Keratinocyte (primary cell): ENCODE data around the gene MGAT1. TPM values are rescaled to one million over a fixed set of nuclear protein-coding genes. Genes with fewer than 3 reads are reported as not detected.

Experiments used
- DNase-seq: peaks from one replicate; pipeline ENCODE4 v3.0.0-alpha.2; 2011; ENCODE audit warnings: low read depth, missing footprints, low spot score
- FAIRE-seq: peaks from 2 replicates; lab custom pipeline; 2011; peaks lifted over from hg19 to GRCh38; lab: Jason Lieb, UNC
- H2AFZ ChIP-seq: 2 replicates; pipeline ENCODE4 v1.6.0; 2012; ENCODE audit warnings: low read length, control low read depth, inconsistent platforms; ENCODE audit not compliant: control insufficient read depth
- H3K27ac ChIP-seq: 2 replicates; pipeline ENCODE4 v1.5.1; 2011; ENCODE audit warnings: low read length; ENCODE audit not compliant: control insufficient read depth, insufficient read depth
- H3K27me3 ChIP-seq: 3 replicates; pipeline ENCODE4 v1.6.0; 2011; ENCODE audit warnings: low read length; ENCODE audit not compliant: control insufficient read depth, insufficient read depth; ENCODE audit errors: extremely low read depth
- H3K36me3 ChIP-seq, 2 experiments: 2 replicates in 1 of 2; 3 replicates in 1 of 2; pipeline ENCODE4 v1.5.1; 2011; ENCODE audit warnings: low read length in 2 of 2, mild to moderate bottlenecking in 1 of 2; ENCODE audit not compliant: control insufficient read depth in 2 of 2, insufficient read depth in 2 of 2; ENCODE audit errors: extremely low read depth in 1 of 2
- H3K4me1 ChIP-seq: 3 replicates; pipeline ENCODE4 v1.5.1; 2011; ENCODE audit warnings: low read length; ENCODE audit not compliant: control insufficient read depth, insufficient read depth; ENCODE audit errors: extremely low read depth
- H3K4me2 ChIP-seq: 3 replicates; pipeline ENCODE4 v1.6.0; 2011; ENCODE audit warnings: low read depth, low read length; ENCODE audit not compliant: control insufficient read depth, insufficient read depth; ENCODE audit errors: extremely low read depth
- H3K4me3 ChIP-seq, 3 experiments: fragments of 200-600 bp in 1 of 3; sonication (generic) in 1 of 3; 2 replicates in 2 of 3; 3 replicates in 1 of 3; pipeline ENCODE4 v1.5.1; 2011 to 2016; ENCODE audit warnings: low read length in 3 of 3, mild to moderate bottlenecking in 3 of 3, control low read depth in 2 of 3, inconsistent platforms in 1 of 3, low read depth in 1 of 3, mixed read lengths in 1 of 3, mixed run types in 1 of 3, moderate library complexity in 1 of 3; ENCODE audit not compliant: control insufficient read depth in 2 of 3, insufficient read depth in 2 of 3; ENCODE audit errors: extremely low read depth in 1 of 3
- H3K79me2 ChIP-seq: 2 replicates; pipeline ENCODE4 v1.6.0; 2012; ENCODE audit warnings: low read length; ENCODE audit not compliant: control insufficient read depth, insufficient read depth
- H3K9ac ChIP-seq: 3 replicates; pipeline ENCODE4 v1.6.0; 2011; ENCODE audit warnings: low read length; ENCODE audit not compliant: control insufficient read depth, insufficient read depth; ENCODE audit errors: extremely low read depth
- H3K9me1 ChIP-seq: 3 replicates; pipeline ENCODE4 v1.6.0; 2011; ENCODE audit warnings: low read length; ENCODE audit not compliant: control insufficient read depth, insufficient read depth; ENCODE audit errors: extremely low read depth
- H3K9me3 ChIP-seq: 2 replicates; pipeline ENCODE4 v1.5.1; 2012; ENCODE audit warnings: low read depth, low read length; ENCODE audit not compliant: control insufficient read depth
- H4K20me1 ChIP-seq: 3 replicates; pipeline ENCODE4 v1.6.0; 2011; ENCODE audit warnings: low read length; ENCODE audit not compliant: control insufficient read depth, insufficient read depth; ENCODE audit errors: extremely low read depth
- CTCF ChIP-seq, 3 experiments: IDR thresholded peaks in 1 of 3; conservative IDR thresholded peaks in 1 of 3; optimal IDR thresholded peaks in 1 of 3; 2 replicates in 2 of 3; 3 replicates in 1 of 3; pipeline versions ENCODE3 to v1.5.1; 2011; ENCODE audit warnings: low read length in 3 of 3, mild to moderate bottlenecking in 3 of 3, moderate library complexity in 2 of 3, control low read depth in 1 of 3, inconsistent platforms in 1 of 3; ENCODE audit not compliant: insufficient read depth in 2 of 3; ENCODE audit errors: extremely low read depth in 1 of 3
- EZH2 ChIP-seq: IDR thresholded peaks from one replicate; pipeline ENCODE4 v1.6.1; 2012; ENCODE audit warnings: inconsistent platforms, mild to moderate bottlenecking, low read length, moderate library complexity
- dilution Hi-C: fragments of 300-500 bp; cut with MboI; formaldehyde crosslinking; loops from one replicate; pipeline ENCODE4 v1.7.0; 2020; ENCODE audit warnings: low sequenced_read_pairs; ENCODE audit not compliant: extremely low pct_ligation_motif_present
- polyA plus RNA-seq, 5 experiments: library from polyadenylated mRNA; depleted of rRNA in 3 of 5; stranded (reverse) in 3 of 5; stranded (forward) in 1 of 5; unstranded in 1 of 5; fragments of >200 nt; gene quantifications; 1 replicate in 1 of 5; 2 replicates in 3 of 5; 3 replicates in 1 of 5; pipeline versions ENCODE4 v1.2.1 to v1.2.3, GENCODE V29; 2011 to 2012; ENCODE audit warnings: missing spikeins in 2 of 5, low read depth in 1 of 5, low replicate concordance in 1 of 5

MGAT1 gene
- polyA plus RNA-seq, 1 donor (not counting 4 experiments of a cell fraction or from before 2014, with no cell fraction given): 80.3 TPM

DNA sequence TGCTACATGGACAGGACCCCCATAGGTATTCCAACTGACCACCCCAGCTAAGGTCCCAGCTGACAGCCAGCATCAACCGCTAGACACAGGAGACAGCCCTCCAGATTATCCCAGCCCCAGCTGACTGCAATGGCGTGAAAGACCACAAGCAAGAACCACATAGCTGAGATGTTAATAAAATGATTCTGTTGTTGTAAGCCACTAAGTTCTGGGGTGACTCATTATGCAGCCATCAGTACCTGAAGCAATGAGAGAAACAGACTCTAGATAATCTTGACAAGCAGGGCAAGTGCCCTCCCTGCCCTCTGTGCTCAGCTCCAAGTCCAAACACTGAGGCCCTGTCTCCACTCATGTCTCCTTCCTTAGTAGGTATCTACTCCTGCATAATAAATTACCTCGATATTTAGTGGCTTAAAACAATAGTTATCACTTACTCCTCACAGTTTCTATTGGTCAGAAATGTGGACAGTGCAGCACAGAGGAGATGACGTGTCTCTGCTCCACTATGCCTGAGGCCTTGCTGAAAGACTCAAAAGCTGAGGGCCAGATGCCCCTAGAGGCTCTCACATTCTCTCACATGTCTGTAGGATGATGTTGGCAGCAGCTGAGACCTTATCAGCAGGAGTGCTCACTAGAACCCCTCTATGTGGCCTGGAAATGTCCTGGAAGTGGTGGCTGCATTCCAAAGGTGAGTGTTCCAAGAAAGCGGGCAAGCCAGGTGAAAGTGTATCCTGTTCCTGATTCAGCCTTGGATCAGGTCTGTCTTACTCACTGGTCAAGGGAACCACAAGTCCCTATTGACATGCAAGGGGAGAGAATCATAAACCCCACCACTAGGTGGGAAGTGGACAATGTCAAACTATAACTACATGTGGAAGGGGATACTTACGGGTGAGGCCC is 2.5 kb downstream of the MGAT1 start:
- DNase-seq (peak; percentile 79), FAIRE-seq (peak; percentile 81)
- Histone ChIP-seq H3K36me3 (peaks cover 6 to 28% of the 10 kb centered on the region in 2 experiments), H4K20me1 (peaks cover 40% of the 10 kb centered on the region), H3K4me3 (peak overlapping the region in 2 of 3 experiments; percentile 70 to 74), H3K4me1 (peaks cover 64% of the 10 kb centered on the region), H3K27me3 (no peaks in the 10 kb centered on the region), H2AFZ (no peak overlapping the region), H3K9ac (peak overlapping the region; percentile 20), H3K79me2 (peaks cover 67% of the 10 kb centered on the region), H3K9me1 (peaks cover 21% of the 10 kb centered on the region), H3K27ac (peak overlapping the region; percentile 64), H3K4me2 (peak overlapping the region; percentile 94), H3K9me3 (no peaks in the 10 kb centered on the region)
- TF ChIP-seq EZH2: no peak
- TF ChIP-seq CTCF (optimal IDR thresholded peaks at IDR 0.05 in 1 of 3, IDR thresholded peaks at IDR 0.05 in 1 of 3, conservative IDR thresholded peaks at IDR 0.05 in 1 of 3; ENCODE audit: extremely low read depth in 1 of 3, insufficient read depth in 2 of 3, low read length in 3 of 3): peak in 1 of 3 experiments; percentile 41
- dilution Hi-C loops: no loop called here

GRCh38 chr5:180799194-180799593 is 3.4 kb downstream of the MGAT1 start:
- dilution Hi-C loops: no loop called here
- peaks cover 5 to 28% of the 10 kb centered on the region in 2 experiments for H3K36me3 ChIP-seq
- H3K4me1 ChIP-seq: peaks cover 59% of the 10 kb centered on the region
- H2AFZ ChIP-seq: no peak overlapping the region
- peaks cover 21% of the 10 kb centered on the region for H3K9me1 ChIP-seq
- H3K4me3 ChIP-seq: peak overlapping the region in 1 of 3 experiments; percentile 8
- no peaks in the 10 kb centered on the region for H3K9me3 ChIP-seq
- no peak overlapping the region for H3K9ac ChIP-seq
- H3K27ac ChIP-seq: peak overlapping the region; percentile 64
- H3K4me2 ChIP-seq: peak overlapping the region; percentile 94
- no peaks in the 10 kb centered on the region for H3K27me3 ChIP-seq
- peaks cover 74% of the 10 kb centered on the region for H3K79me2 ChIP-seq
- FAIRE-seq (no peak), DNase-seq (no peak)
- H4K20me1 ChIP-seq: peaks cover 40% of the 10 kb centered on the region
- no peak for TF ChIP-seq EZH2
- TF ChIP-seq CTCF (optimal IDR thresholded peaks at IDR 0.05 in 1 of 3, IDR thresholded peaks at IDR 0.05 in 1 of 3, conservative IDR thresholded peaks at IDR 0.05 in 1 of 3; ENCODE audit: extremely low read depth in 1 of 3, insufficient read depth in 2 of 3, low read length in 3 of 3): peak in 2 of 3 experiments; percentile 27 to 33
